ENCODE results near the gene MIA. TPM values are rescaled to one million over a fixed set of nuclear protein-coding genes. Genes with fewer than 3 reads are reported as not detected.
"Not testable (repeated sequence)": the region's sequence is repeated elsewhere in the genome, so short reads cannot be mapped to it uniquely, and the experiment has no call there.

MIA gene
- total and polyA plus RNA-seq, 2 of the 4 experiments (the other 2 are of a cell fraction), result 0.44 TPM; not detected in 1

DNA sequence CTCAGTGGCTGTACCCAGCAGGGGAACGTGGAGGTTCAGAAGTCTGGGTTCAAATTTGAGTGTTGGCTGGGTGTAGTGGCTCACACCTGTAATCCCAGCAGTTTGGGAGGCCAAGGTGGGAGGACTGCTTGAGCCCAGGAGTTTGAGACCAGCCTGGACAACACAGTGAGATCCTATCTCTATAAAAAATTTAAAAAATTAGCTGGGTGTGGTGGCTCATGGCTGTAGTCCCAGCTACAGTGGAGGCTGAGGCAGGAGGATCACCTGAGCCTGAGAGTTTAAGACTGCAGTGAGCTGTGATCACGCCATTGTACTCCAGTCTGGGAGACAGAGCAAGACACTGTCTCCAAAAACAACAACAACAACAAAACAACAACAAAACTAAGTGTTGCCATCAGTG is 8.8 kb downstream of the MIA start:
- H3K4me1 ChIP-seq (ENCODE audit: control insufficient read depth, insufficient read depth, low read length); POLR2A ChIA-PET (ENCODE audit: unreplicated experiment); H3K9me1 ChIP-seq (ENCODE audit: insufficient read depth, low read length); CTCF ChIA-PET; H3K14ac ChIP-seq (replicated peaks; ENCODE audit: low read depth, low read length); H4K8ac ChIP-seq (ENCODE audit: low read depth in 2 of 2, low read length in 2 of 2); H2AFZ ChIP-seq (replicated peaks; ENCODE audit: low read length, poor library complexity); H3K27ac ChIP-seq (ENCODE audit: insufficient read depth, low read length); H3K4me2 ChIP-seq (ENCODE audit: low read depth, low read length); H2BK20ac ChIP-seq (ENCODE audit: low read depth, low read length); H3K27me3 ChIP-seq (ENCODE audit: control insufficient read depth, insufficient read depth, low read length); H2BK120ac ChIP-seq (ENCODE audit: low read depth, low read length); H2BK15ac ChIP-seq (ENCODE audit: low read depth, low read length); H3K36me3 ChIP-seq (ENCODE audit: control insufficient read depth, insufficient read depth, low read length); H3K56ac ChIP-seq (ENCODE audit: extremely low read depth, insufficient read depth, low read length); H3K9ac ChIP-seq (ENCODE audit: low read depth, low read length); BruUV-seq (replicated peaks); intact Hi-C loops (cut with micrococcal nuclease); H2BK5ac ChIP-seq (ENCODE audit: low read depth, low read length, poor library complexity, severe bottlenecking); H4K5ac ChIP-seq (ENCODE audit: low read depth, low read length); H2AK5ac ChIP-seq (ENCODE audit: low read depth, low read length); H4K91ac ChIP-seq (ENCODE audit: insufficient read depth, low read depth, low read length); H3K23ac ChIP-seq (ENCODE audit: low read depth, low read length); H3K18ac ChIP-seq (ENCODE audit: low read depth, low read length); H3K9me3 ChIP-seq (ENCODE audit: control insufficient read depth, insufficient read depth, low read length); H4K20me1 ChIP-seq (ENCODE audit: insufficient read depth, low read length); in situ Hi-C loops (cut with MboI; ENCODE audit: low sequenced_read_pairs); DNase-seq; ATAC-seq (ENCODE audit: low read depth); H3K4ac ChIP-seq (ENCODE audit: low read depth, low read length); dilution Hi-C loops (cut with HindIII; ENCODE audit: low sequenced_read_pairs, unreplicated experiment); H3K4me3 ChIP-seq (ENCODE audit: insufficient read depth, low read depth, low read length): not testable (repeated sequence)
- Histone ChIP-seq H3K79me1 (ENCODE audit: low read depth in 1 of 2, low read length in 2 of 2) (peaks cover 8 to 13% of the 10 kb centered on the region in 2 experiments; a peak in 3 of 4 replicates), H2AK9ac (replicated peaks; ENCODE audit: low read depth, low read length, poor library complexity) (peak overlapping the region; percentile 21)
- WGBS, 2 experiments (ENCODE audit: extremely low coverage in 2 of 2, insufficient read length in 1 of 2), result 83% methylated on average over 1 of the region's 2 CpGs; no CpG with 5 or more reads in 1 of the 2 experiments
